K562 (cell line): ENCODE results near the gene TCF25. TPM values are rescaled to one million over a fixed set of nuclear protein-coding genes. Genes with fewer than 3 reads are reported as not detected.
A peak's percentile ranks its signal among the peaks of the same experiment; 100 is the strongest.

Source experiments
- BRF2 ChIP-seq: IDR thresholded peaks from 3 replicates; pipeline ENCODE4 v1.6.1; 2011; ENCODE audit warnings: borderline replicate concordance, mild to moderate bottlenecking; ENCODE audit not compliant: insufficient read length, insufficient read depth
- CCNT2 ChIP-seq: IDR thresholded peaks from 2 replicates; pipeline ENCODE4 v1.6.1; 2011; ENCODE audit warnings: borderline replicate concordance, low read depth, mild to moderate bottlenecking, moderate library complexity, mixed read lengths, low read length; ENCODE audit not compliant: insufficient read length; ENCODE audit errors: extremely low read depth
- FOXJ2 ChIP-seq: fragments of 200-800 bp; sonication (Bioruptor generic); IDR thresholded peaks from 2 replicates; pipeline ENCODE4 v1.6.1; 2016; ENCODE audit warnings: missing genetic modification characterization, missing compliant biosample characterization
- GABPA ChIP-seq: fragments of 200-800 bp; sonication (Bioruptor generic); conservative IDR thresholded peaks from 2 replicates; pipeline ENCODE4 v1.6.1; 2016; ENCODE audit warnings: low read depth, missing genetic modification characterization, missing compliant biosample characterization
- GTF2F1 ChIP-seq: IDR thresholded peaks from 2 replicates; pipeline ENCODE4 v1.6.1; 2011; ENCODE audit warnings: low read depth, low read length, improper control_type of control experiment
- HINFP ChIP-seq: fragments of 450-650 bp; conservative IDR thresholded peaks from 2 replicates; pipeline ENCODE4 v1.6.1; 2016; ENCODE audit warnings: missing genetic modification characterization, low read depth, mild to moderate bottlenecking, control low read depth, missing compliant biosample characterization
- KAT2B ChIP-seq: IDR thresholded peaks from one replicate; pipeline ENCODE4 v1.6.1; 2012; ENCODE audit warnings: low read depth, mild to moderate bottlenecking, control low read depth, inconsistent platforms, low read length, moderate library complexity
- NFIC ChIP-seq: fragments of 450-650 bp; IDR thresholded peaks from 2 replicates; pipeline ENCODE4 v1.6.1; 2017; ENCODE audit warnings: mild to moderate bottlenecking, inconsistent platforms
- NFIX ChIP-seq: fragments of 250-450 bp; sonication (Bioruptor Pico); IDR thresholded peaks from 2 replicates; pipeline ENCODE4 v1.4.0; 2020; ENCODE audit warnings: low read depth, mild to moderate bottlenecking, moderate library complexity
- PURB ChIP-seq: sonication (generic); formaldehyde crosslinking; IDR thresholded peaks from 2 replicates; pipeline ENCODE4 v1.9.0; 2021; ENCODE audit warnings: low read depth, mild to moderate bottlenecking, missing genetic modification reagents
- TEAD4 ChIP-seq, 2 experiments: sonication (generic) in 1 of 2; formaldehyde crosslinking in 1 of 2; IDR thresholded peaks; 2 replicates each; pipeline versions ENCODE4 v1.6.1 to v1.8.0; 2012 to 2022; ENCODE audit warnings: borderline replicate concordance in 1 of 2, inconsistent platforms in 1 of 2, low read length in 1 of 2, mild to moderate bottlenecking in 1 of 2, missing genetic modification reagents in 1 of 2
- ZNF140 ChIP-seq: fragments of 250-450 bp; sonication (Bioruptor Pico); IDR thresholded peaks from 2 replicates; pipeline ENCODE4 v1.8.0; 2021; ENCODE audit warnings: moderate library complexity, mild to moderate bottlenecking, inconsistent platforms
- ZNF24 ChIP-seq: fragments of 450-650 bp; IDR thresholded peaks from 2 replicates; pipeline ENCODE4 v1.6.1; 2016
- polyA plus RNA-seq, 8 experiments: library from polyadenylated mRNA; depleted of rRNA in 4 of 8; stranded (reverse) in 5 of 8; unstranded in 3 of 8; fragments of >200 nt; fragmentation: Nextera tagmentation in 2 of 8; fragmentation: Illumina TruSeq in 1 of 8; extraction: Ambion mirVana in 2 of 8; extraction: Trizol in 1 of 8; gene quantifications; 2 replicates each; pipeline versions ENCODE4 v1.2.1 to v1.2.3, GENCODE V29; 2011 to 2014; ENCODE audit warnings: inconsistent platforms in 1 of 8, missing spikeins in 1 of 8
- total RNA-seq, 7 experiments: library from RNA; depleted of rRNA in 6 of 7; stranded (reverse); fragments of >200 nt in 6 of 7; fragmentation: Illumina TruSeq in 2 of 7; extraction: Trizol in 2 of 7; gene quantifications; 2 replicates each; pipeline versions ENCODE4 v1.2.1 to v1.2.3, GENCODE V29; 2011 to 2021; ENCODE audit warnings: low replicate concordance in 1 of 7
- TF ChIP-seq, protein P1 (sequence below): IDR thresholded peaks from 3 replicates; pipeline ENCODE4 v1.6.1; 2011; ENCODE audit warnings: borderline replicate concordance, mild to moderate bottlenecking, moderate library complexity; ENCODE audit not compliant: insufficient read length; ENCODE audit errors: extremely low read depth
- TF ChIP-seq, protein P2 (sequence below): fragments of 250-450 bp; sonication (Bioruptor Pico); IDR thresholded peaks from 2 replicates; pipeline ENCODE4 v1.5.0; 2021; ENCODE audit warnings: mild to moderate bottlenecking, borderline replicate concordance
- TF ChIP-seq, protein P3 (sequence below): sonication (generic); formaldehyde crosslinking; IDR thresholded peaks from 2 replicates; pipeline ENCODE4 v1.8.0; 2022; ENCODE audit warnings: mild to moderate bottlenecking, low read depth, missing genetic modification reagents

The TCF25 gene
- total and polyA plus RNA-seq, 9 of the 15 experiments (the other 6 are each of a cell fraction or from before 2014, with no cell fraction given) = 9.0 to 154 (median 83.8) TPM

DNA sequence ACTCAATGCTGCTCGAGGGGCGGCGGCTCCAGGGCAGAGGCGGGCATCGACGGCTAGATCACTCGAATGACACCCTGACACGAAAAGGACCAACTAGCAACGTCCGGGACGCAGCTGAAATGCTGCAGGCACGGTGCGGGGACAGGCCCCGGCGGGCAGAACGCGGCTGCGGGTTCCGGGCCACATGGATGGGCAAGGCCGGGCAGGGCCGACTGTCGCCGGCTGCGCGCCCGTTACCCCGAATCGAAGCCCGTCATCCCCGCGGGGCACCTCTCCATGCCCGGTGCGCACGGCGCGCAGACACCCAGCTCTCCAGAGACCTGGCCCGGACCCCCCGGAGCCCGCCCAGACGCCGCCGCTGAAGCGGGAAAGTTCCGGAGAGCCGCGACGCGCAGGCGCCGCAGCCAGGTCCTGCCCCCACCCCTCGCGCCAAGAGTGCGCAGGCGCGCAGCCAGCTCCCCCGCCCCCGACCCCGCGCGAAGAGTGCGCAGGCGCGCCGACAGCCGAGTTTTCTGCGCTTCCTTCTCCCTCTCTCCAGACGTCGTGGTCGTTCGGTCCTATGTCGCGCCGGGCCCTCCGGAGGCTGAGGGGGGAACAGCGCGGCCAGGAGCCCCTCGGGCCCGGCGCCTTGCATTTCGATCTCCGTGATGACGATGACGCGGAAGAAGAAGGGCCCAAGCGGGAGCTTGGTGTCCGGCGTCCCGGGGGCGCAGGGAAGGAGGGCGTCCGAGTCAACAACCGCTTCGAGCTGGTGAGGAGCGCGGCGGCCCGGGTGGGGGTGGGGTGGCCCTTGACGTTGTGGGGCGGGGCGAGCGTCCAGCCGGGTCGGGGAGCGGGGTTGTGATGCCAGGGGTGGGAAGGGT lies at the start of gene TCF25 (continued):
- TF ChIP-seq PURB (CRISPR knock-in tag) (no peak), ZNF140 (CRISPR knock-in tag) (no peak), NFIX (no peak), GTF2F1 (0 out of 2 replicates have a peak, but pooled peaks have one; percentile 23), FOXJ2 (no peak), GABPA (tag) (no peak), TEAD4 (IDR thresholded peaks at IDR 0.05; ENCODE audit: low read length) (0 out of 2 replicates have a peak, but pooled peaks have one; percentile 2), TEAD4 (CRISPR knock-in tag; IDR thresholded peaks at IDR 0.05; ENCODE audit: borderline replicate concordance) (no peak; the same call in 1 of the 2 replicates), CCNT2 (peak; percentile 33), BRF2 (no peak), KAT2B (no peak), NFIC (0 out of 2 replicates have a peak, but pooled peaks have one; percentile 36), HINFP (tag) (no peak), ZNF24 (no peak)
- TF ChIP-seq, protein P1, sequence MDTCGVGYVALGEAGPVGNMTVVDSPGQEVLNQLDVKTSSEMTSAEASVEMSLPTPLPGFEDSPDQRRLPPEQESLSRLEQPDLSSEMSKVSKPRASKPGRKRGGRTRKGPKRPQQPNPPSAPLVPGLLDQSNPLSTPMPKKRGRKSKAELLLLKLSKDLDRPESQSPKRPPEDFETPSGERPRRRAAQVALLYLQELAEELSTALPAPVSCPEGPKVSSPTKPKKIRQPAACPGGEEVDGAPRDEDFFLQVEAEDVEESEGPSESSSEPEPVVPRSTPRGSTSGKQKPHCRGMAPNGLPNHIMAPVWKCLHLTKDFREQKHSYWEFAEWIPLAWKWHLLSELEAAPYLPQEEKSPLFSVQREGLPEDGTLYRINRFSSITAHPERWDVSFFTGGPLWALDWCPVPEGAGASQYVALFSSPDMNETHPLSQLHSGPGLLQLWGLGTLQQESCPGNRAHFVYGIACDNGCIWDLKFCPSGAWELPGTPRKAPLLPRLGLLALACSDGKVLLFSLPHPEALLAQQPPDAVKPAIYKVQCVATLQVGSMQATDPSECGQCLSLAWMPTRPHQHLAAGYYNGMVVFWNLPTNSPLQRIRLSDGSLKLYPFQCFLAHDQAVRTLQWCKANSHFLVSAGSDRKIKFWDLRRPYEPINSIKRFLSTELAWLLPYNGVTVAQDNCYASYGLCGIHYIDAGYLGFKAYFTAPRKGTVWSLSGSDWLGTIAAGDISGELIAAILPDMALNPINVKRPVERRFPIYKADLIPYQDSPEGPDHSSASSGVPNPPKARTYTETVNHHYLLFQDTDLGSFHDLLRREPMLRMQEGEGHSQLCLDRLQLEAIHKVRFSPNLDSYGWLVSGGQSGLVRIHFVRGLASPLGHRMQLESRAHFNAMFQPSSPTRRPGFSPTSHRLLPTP = no peak
- TF ChIP-seq, protein P2, sequence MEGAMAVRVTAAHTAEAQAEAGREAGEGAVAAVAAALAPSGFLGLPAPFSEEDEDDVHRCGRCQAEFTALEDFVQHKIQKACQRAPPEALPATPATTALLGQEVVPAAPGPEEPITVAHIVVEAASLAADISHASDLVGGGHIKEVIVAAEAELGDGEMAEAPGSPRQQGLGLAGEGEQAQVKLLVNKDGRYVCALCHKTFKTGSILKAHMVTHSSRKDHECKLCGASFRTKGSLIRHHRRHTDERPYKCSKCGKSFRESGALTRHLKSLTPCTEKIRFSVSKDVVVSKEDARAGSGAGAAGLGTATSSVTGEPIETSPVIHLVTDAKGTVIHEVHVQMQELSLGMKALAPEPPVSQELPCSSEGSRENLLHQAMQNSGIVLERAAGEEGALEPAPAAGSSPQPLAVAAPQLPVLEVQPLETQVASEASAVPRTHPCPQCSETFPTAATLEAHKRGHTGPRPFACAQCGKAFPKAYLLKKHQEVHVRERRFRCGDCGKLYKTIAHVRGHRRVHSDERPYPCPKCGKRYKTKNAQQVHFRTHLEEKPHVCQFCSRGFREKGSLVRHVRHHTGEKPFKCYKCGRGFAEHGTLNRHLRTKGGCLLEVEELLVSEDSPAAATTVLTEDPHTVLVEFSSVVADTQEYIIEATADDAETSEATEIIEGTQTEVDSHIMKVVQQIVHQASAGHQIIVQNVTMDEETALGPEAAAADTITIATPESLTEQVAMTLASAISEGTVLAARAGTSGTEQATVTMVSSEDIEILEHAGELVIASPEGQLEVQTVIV = no peak; the same call in 1 of the 2 replicates
- TF ChIP-seq, protein P3, sequence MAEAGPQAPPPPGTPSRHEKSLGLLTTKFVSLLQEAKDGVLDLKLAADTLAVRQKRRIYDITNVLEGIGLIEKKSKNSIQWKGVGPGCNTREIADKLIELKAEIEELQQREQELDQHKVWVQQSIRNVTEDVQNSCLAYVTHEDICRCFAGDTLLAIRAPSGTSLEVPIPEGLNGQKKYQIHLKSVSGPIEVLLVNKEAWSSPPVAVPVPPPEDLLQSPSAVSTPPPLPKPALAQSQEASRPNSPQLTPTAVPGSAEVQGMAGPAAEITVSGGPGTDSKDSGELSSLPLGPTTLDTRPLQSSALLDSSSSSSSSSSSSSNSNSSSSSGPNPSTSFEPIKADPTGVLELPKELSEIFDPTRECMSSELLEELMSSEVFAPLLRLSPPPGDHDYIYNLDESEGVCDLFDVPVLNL (CRISPR knock-in tag) = no peak
